Neural cell (in vitro differentiated cells): ENCODE results near the gene SPCS3. TPM values are rescaled to one million over a fixed set of nuclear protein-coding genes. Genes with fewer than 3 reads are reported as not detected.

Source experiments
- H2AFZ ChIP-seq: fragments of 200-600, 300-800 bp; sonication (generic), shearing (Covaris generic); 2 replicates; pipeline ENCODE4 v1.6.0; 2014; ENCODE audit warnings: low read depth, mild to moderate bottlenecking, antibody characterized with exemption, low read length, moderate library complexity
- H3F3A ChIP-seq: fragments of 200-600 bp; shearing (Covaris generic); 2 replicates; pipeline ENCODE4 v1.6.1; 2016; ENCODE audit warnings: mild to moderate bottlenecking, moderate library complexity, mixed read lengths, antibody characterized with exemption, low read length; ENCODE audit not compliant: insufficient read depth, poor library complexity, severe bottlenecking
- H3K27ac ChIP-seq: fragments of 200-600, 300-800 bp; sonication (generic), shearing (Covaris generic); 2 replicates; pipeline ENCODE4 v1.5.1; 2014; ENCODE audit warnings: mild to moderate bottlenecking, low read length, moderate library complexity
- H3K27me3 ChIP-seq: fragments of 300-800, 200-600 bp; sonication (generic), shearing (Covaris generic); 2 replicates; pipeline ENCODE4 v1.6.0; 2014; ENCODE audit warnings: mild to moderate bottlenecking, low read depth, low read length, moderate library complexity; ENCODE audit not compliant: insufficient read depth
- H3K36me3 ChIP-seq: fragments of 300-800, 200-600 bp; sonication (generic), shearing (Covaris generic); 2 replicates; pipeline ENCODE4 v1.5.1; 2014; ENCODE audit warnings: mild to moderate bottlenecking, antibody characterized with exemption, low read length, moderate library complexity; ENCODE audit not compliant: insufficient read depth
- H3K4me2 ChIP-seq: fragments of 300-800, 200-600 bp; sonication (generic), shearing (Covaris generic); 2 replicates; pipeline ENCODE4 v1.6.0; 2014; ENCODE audit warnings: mild to moderate bottlenecking, low read length
- H3K4me3 ChIP-seq: fragments of 300-800, 200-600 bp; sonication (generic), shearing (Covaris generic); 2 replicates; pipeline ENCODE4 v1.5.1; 2014; ENCODE audit warnings: mild to moderate bottlenecking, low read length, moderate library complexity
- H3K79me2 ChIP-seq: fragments of 200-600 bp; shearing (Covaris generic); replicated peaks from 2 replicates; pipeline ENCODE4 v1.6.0; 2014; ENCODE audit warnings: mild to moderate bottlenecking, low read length, moderate library complexity; ENCODE audit not compliant: insufficient read depth
- H3K9ac ChIP-seq: fragments of 300-800, 200-600 bp; sonication (generic), shearing (Covaris generic); 2 replicates; pipeline ENCODE4 v1.6.1; 2016; ENCODE audit warnings: mild to moderate bottlenecking, low read length, mixed read lengths
- H3K9me2 ChIP-seq: fragments of 200-600 bp; shearing (Covaris generic); 2 replicates; pipeline ENCODE4 v1.6.1; 2016; ENCODE audit warnings: mild to moderate bottlenecking, low read length, mixed read lengths; ENCODE audit not compliant: insufficient read depth
- H3K9me3 ChIP-seq: fragments of 200-600, 300-800 bp; sonication (generic), shearing (Covaris generic); 2 replicates; pipeline ENCODE4 v1.6.1; 2016; ENCODE audit warnings: mild to moderate bottlenecking, mixed run types, low read length, moderate library complexity, mixed read lengths
- H4K20me1 ChIP-seq: fragments of 200-600 bp; shearing (Covaris generic); 2 replicates; pipeline ENCODE4 v1.6.1; 2016; ENCODE audit warnings: mild to moderate bottlenecking, mixed run types; ENCODE audit not compliant: insufficient read depth
- EP300 ChIP-seq: fragments of 450-650 bp; conservative IDR thresholded peaks from 2 replicates; pipeline ENCODE4 v1.6.1; 2014; ENCODE audit warnings: antibody characterized with exemption, mild to moderate bottlenecking, moderate library complexity; ENCODE audit not compliant: poor library complexity, severe bottlenecking
- EZH2 ChIP-seq: fragments of 200-600, 300-800 bp; shearing (Covaris generic), sonication (generic); IDR thresholded peaks from 2 replicates; pipeline ENCODE4 v1.6.1; 2014; ENCODE audit warnings: antibody characterized with exemption, low read length, borderline replicate concordance, mild to moderate bottlenecking; ENCODE audit not compliant: insufficient read depth, poor library complexity, severe bottlenecking
- MXI1 ChIP-seq: fragments of 450-650 bp; conservative IDR thresholded peaks from 2 replicates; pipeline ENCODE4 v1.6.1; 2014; ENCODE audit warnings: antibody characterized with exemption, mild to moderate bottlenecking; ENCODE audit not compliant: poor library complexity, severe bottlenecking
- POLR2AphosphoS5 ChIP-seq: IDR thresholded peaks from 2 replicates; pipeline ENCODE4 v1.6.1; 2012
- RAD21 ChIP-seq: fragments of 450-650 bp; conservative IDR thresholded peaks from 2 replicates; pipeline ENCODE4 v1.6.1; 2014; ENCODE audit warnings: antibody characterized with exemption, mild to moderate bottlenecking, moderate library complexity
- SMC3 ChIP-seq: fragments of 450-650 bp; conservative IDR thresholded peaks from 2 replicates; pipeline ENCODE4 v1.6.1; 2014; ENCODE audit warnings: antibody characterized with exemption, mild to moderate bottlenecking, moderate library complexity; ENCODE audit not compliant: poor library complexity
- TAF1 ChIP-seq: IDR thresholded peaks from 2 replicates; pipeline ENCODE4 v1.6.1; 2012; ENCODE audit warnings: low read depth
- polyA plus RNA-seq: library from polyadenylated mRNA; depleted of rRNA; stranded (reverse); fragments of >200 nt; gene quantifications from 2 replicates; pipeline ENCODE4 v1.2.3, GENCODE V29; 2014
- TF ChIP-seq, protein P1 (sequence below): fragments of 450-650 bp; IDR thresholded peaks from 2 replicates; pipeline ENCODE4 v1.5.1; 2014; ENCODE audit warnings: antibody characterized with exemption, mild to moderate bottlenecking, moderate library complexity; ENCODE audit not compliant: poor library complexity, severe bottlenecking
- TF ChIP-seq, protein P2 (sequence below): IDR thresholded peaks from 2 replicates; pipeline ENCODE4 v1.6.1; 2012; ENCODE audit warnings: borderline replicate concordance

SPCS3 gene
- polyA plus RNA-seq, 1 donor from 2014 or later, result 104 TPM

DNA sequence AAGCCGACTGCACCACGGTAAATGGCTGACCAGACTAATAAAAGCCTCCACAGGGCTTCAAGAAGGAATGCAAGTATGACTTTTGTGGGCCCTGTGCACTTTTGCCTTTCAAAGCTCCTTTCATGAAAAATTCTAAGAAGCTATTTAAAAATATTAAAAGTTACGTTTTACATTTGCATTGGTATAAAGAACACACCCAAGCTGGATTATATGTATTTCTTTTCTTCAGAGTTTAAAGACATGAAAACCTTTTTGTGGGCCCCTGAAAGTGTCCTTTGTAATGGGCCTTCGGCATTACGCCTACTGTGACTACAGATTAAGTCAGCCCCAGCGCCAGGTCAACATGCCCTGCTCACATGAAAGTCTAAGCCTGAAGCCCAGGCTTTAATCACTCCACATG is 30.2 kb upstream of the SPCS3 start:
- H3K79me2 ChIP-seq, result no peaks in the 10 kb centered on the region
- H3K36me3 ChIP-seq, result no peaks in the 10 kb centered on the region
- TF ChIP-seq SMC3 (no peak), RAD21 (no peak), TAF1 (no peak), EP300 (no peak), EZH2 (no peak), POLR2AphosphoS5 (no peak), MXI1 (no peak)
- TF ChIP-seq, protein P1, sequence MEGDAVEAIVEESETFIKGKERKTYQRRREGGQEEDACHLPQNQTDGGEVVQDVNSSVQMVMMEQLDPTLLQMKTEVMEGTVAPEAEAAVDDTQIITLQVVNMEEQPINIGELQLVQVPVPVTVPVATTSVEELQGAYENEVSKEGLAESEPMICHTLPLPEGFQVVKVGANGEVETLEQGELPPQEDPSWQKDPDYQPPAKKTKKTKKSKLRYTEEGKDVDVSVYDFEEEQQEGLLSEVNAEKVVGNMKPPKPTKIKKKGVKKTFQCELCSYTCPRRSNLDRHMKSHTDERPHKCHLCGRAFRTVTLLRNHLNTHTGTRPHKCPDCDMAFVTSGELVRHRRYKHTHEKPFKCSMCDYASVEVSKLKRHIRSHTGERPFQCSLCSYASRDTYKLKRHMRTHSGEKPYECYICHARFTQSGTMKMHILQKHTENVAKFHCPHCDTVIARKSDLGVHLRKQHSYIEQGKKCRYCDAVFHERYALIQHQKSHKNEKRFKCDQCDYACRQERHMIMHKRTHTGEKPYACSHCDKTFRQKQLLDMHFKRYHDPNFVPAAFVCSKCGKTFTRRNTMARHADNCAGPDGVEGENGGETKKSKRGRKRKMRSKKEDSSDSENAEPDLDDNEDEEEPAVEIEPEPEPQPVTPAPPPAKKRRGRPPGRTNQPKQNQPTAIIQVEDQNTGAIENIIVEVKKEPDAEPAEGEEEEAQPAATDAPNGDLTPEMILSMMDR, result no peak
- TF ChIP-seq, protein P2, sequence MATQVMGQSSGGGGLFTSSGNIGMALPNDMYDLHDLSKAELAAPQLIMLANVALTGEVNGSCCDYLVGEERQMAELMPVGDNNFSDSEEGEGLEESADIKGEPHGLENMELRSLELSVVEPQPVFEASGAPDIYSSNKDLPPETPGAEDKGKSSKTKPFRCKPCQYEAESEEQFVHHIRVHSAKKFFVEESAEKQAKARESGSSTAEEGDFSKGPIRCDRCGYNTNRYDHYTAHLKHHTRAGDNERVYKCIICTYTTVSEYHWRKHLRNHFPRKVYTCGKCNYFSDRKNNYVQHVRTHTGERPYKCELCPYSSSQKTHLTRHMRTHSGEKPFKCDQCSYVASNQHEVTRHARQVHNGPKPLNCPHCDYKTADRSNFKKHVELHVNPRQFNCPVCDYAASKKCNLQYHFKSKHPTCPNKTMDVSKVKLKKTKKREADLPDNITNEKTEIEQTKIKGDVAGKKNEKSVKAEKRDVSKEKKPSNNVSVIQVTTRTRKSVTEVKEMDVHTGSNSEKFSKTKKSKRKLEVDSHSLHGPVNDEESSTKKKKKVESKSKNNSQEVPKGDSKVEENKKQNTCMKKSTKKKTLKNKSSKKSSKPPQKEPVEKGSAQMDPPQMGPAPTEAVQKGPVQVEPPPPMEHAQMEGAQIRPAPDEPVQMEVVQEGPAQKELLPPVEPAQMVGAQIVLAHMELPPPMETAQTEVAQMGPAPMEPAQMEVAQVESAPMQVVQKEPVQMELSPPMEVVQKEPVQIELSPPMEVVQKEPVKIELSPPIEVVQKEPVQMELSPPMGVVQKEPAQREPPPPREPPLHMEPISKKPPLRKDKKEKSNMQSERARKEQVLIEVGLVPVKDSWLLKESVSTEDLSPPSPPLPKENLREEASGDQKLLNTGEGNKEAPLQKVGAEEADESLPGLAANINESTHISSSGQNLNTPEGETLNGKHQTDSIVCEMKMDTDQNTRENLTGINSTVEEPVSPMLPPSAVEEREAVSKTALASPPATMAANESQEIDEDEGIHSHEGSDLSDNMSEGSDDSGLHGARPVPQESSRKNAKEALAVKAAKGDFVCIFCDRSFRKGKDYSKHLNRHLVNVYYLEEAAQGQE, result no peak
- no peaks in the 10 kb centered on the region for H3F3A ChIP-seq
- H3K9me2 ChIP-seq, result no peaks in the 10 kb centered on the region
- no peaks in the 10 kb centered on the region for H3K9me3 ChIP-seq
- H2AFZ ChIP-seq, result no peak overlapping the region
- no peak overlapping the region for H3K4me2 ChIP-seq
- H3K27me3 ChIP-seq, result no peaks in the 10 kb centered on the region
- no peak overlapping the region for H3K9ac ChIP-seq
- no peak overlapping the region for H3K27ac ChIP-seq
- no peak overlapping the region for H3K4me3 ChIP-seq
- no peaks in the 10 kb centered on the region for H4K20me1 ChIP-seq

DNA sequence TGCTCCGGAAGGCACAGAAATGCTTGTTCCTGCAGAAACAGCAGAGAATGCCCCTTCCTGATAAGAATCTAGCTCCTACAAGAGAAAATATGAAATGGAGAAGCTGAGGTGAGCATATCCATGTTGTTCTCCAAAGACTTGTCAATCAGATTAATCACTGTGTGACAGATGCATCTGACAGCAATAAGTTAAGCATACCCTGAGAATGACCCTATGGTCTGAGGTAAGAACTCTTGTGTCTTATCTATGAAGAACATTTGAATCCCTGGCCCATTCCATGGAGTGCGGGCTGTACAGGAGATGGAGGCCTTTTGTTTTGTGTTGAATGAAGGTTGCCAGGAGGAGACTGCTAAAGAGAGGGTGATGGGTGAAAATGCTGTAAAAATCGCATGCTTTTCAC is 29.2 kb upstream of the SPCS3 start:
- TF ChIP-seq MXI1, result no peak
- H2AFZ ChIP-seq, result no peak overlapping the region

DNA sequence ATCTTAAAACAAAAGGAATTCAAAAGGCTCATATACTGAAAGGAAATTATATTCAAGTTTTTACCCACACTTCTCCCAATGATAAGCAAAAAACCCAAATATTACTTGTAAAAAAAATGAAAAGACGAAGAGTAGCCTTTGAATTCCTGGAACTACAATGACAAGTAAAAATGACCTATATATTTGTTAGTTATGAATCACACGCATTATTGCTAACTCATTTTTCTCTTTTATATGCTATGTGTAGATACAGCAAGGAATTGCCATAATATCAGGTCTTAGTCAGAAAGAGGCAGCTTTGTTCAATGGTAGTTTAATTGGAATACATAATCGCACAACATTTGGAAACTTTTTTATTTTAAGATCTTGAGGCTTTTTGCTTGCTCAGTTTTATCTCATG is 28.0 kb upstream of the SPCS3 start:
- H3K36me3 ChIP-seq, result no peaks in the 10 kb centered on the region
- no peaks in the 10 kb centered on the region for H4K20me1 ChIP-seq
- TF ChIP-seq EZH2 (no peak), SMC3 (no peak), EP300 (no peak), POLR2AphosphoS5 (no peak), MXI1 (no peak), TAF1 (no peak), RAD21 (no peak)
- TF ChIP-seq, protein P2, result no peak
- TF ChIP-seq, protein P1, result no peak

More for the DNA sequence above, 29.2 kb upstream of the SPCS3 start:
- Histone ChIP-seq H3K27ac (no peak overlapping the region), H3K27me3 (no peaks in the 10 kb centered on the region), H3K4me3 (no peak overlapping the region), H3K79me2 (no peaks in the 10 kb centered on the region), H3K4me2 (no peak overlapping the region), H3K9me2 (no peaks in the 10 kb centered on the region), H3K36me3 (no peaks in the 10 kb centered on the region), H3K9me3 (no peaks in the 10 kb centered on the region), H3F3A (no peaks in the 10 kb centered on the region), H4K20me1 (no peaks in the 10 kb centered on the region), H3K9ac (no peak overlapping the region)

More for the DNA sequence above, 28.0 kb upstream of the SPCS3 start:
- Histone ChIP-seq H3K27ac (no peak overlapping the region), H2AFZ (no peak overlapping the region), H3K27me3 (no peaks in the 10 kb centered on the region), H3K4me2 (no peak overlapping the region), H3K79me2 (no peaks in the 10 kb centered on the region), H3K4me3 (no peak overlapping the region), H3F3A (no peaks in the 10 kb centered on the region), H3K9me3 (no peaks in the 10 kb centered on the region), H3K9ac (no peak overlapping the region), H3K9me2 (no peaks in the 10 kb centered on the region)
